GM12878 (cell line): Measurements from ENCODE around the gene DIP2C.

Source experiments
- BACH1 ChIP-seq: fragments of 450-650 bp; IDR thresholded peaks from 2 replicates; pipeline ENCODE4 v1.6.1; 2017; ENCODE audit warnings: mild to moderate bottlenecking, borderline replicate concordance
- CEBPB ChIP-seq, 2 experiments: fragments of 150-350 bp in 1 of 2; IDR thresholded peaks; 2 replicates each; pipeline ENCODE4 v1.6.1; 2012 to 2014; ENCODE audit warnings: low read depth in 2 of 2, low read length in 2 of 2, borderline replicate concordance in 1 of 2, inconsistent platforms in 1 of 2
- ESRRA ChIP-seq: IDR thresholded peaks from 2 replicates; pipeline ENCODE4 v1.6.1; 2012; ENCODE audit warnings: mild to moderate bottlenecking, low read length, improper control_type of control experiment
- EZH2 ChIP-seq: IDR thresholded peaks from 2 replicates; pipeline ENCODE4 v1.6.1; 2012; ENCODE audit warnings: low read depth, mild to moderate bottlenecking, control low read depth, inconsistent platforms, low read length, borderline replicate concordance; ENCODE audit not compliant: control insufficient read depth
- IKZF1 ChIP-seq: fragments of 450-650 bp; conservative IDR thresholded peaks from 2 replicates; pipeline ENCODE4 v1.6.1; 2017; ENCODE audit warnings: antibody characterized with exemption, mild to moderate bottlenecking
- POLR2A ChIP-seq: IDR thresholded peaks from 2 replicates; pipeline ENCODE4 v1.6.1; 2011; ENCODE audit warnings: low read depth, mild to moderate bottlenecking, low read length
- POLR2AphosphoS5 ChIP-seq: IDR thresholded peaks from 2 replicates; pipeline ENCODE4 v1.6.1; 2011; ENCODE audit warnings: mild to moderate bottlenecking, low read length, inconsistent platforms
- RB1 ChIP-seq: fragments of 450-650 bp; formaldehyde crosslinking; IDR thresholded peaks from 2 replicates; pipeline ENCODE4 v1.6.1; 2017; ENCODE audit warnings: mild to moderate bottlenecking, borderline replicate concordance
- RCOR1 ChIP-seq: conservative IDR thresholded peaks from 2 replicates; pipeline ENCODE4 v1.6.1; 2012; ENCODE audit warnings: low read depth, low read length, improper control_type of control experiment
- TCF12 ChIP-seq: IDR thresholded peaks from 2 replicates; pipeline ENCODE4 v1.6.1; 2011; ENCODE audit warnings: low read depth, mild to moderate bottlenecking, low read length
- TF ChIP-seq, protein P1 (sequence below), 3 experiments: IDR thresholded peaks in 2 of 3; conservative IDR thresholded peaks in 1 of 3; 2 replicates each; pipeline ENCODE4 v1.5.1; 2011; ENCODE audit warnings: low read depth in 3 of 3, low read length in 3 of 3, mild to moderate bottlenecking in 3 of 3, control low read depth in 2 of 3, moderate library complexity in 2 of 3, inconsistent platforms in 1 of 3, mixed read lengths in 1 of 3; ENCODE audit not compliant: control insufficient read depth in 2 of 3, insufficient read depth in 1 of 3; ENCODE audit errors: extremely low read depth in 1 of 3
- TF ChIP-seq, protein P2 (sequence below): fragments of 450-650 bp; conservative IDR thresholded peaks from 2 replicates; pipeline ENCODE4 v1.6.1; 2017; ENCODE audit warnings: mild to moderate bottlenecking, moderate library complexity
- TF ChIP-seq, protein P3 (sequence below): fragments of 450-650 bp; IDR thresholded peaks from 2 replicates; pipeline ENCODE4 v1.6.1; 2018; ENCODE audit warnings: mild to moderate bottlenecking, low read depth, moderate library complexity; ENCODE audit not compliant: partially characterized antibody
- TF ChIP-seq, protein P4 (sequence below): IDR thresholded peaks from 2 replicates; pipeline ENCODE4 v1.6.1; 2011; ENCODE audit warnings: borderline replicate concordance, low read depth, mild to moderate bottlenecking, moderate library complexity, low read length; ENCODE audit not compliant: insufficient read depth, poor library complexity, severe bottlenecking

- no peak for TF ChIP-seq RB1
- TF ChIP-seq, protein P1, sequence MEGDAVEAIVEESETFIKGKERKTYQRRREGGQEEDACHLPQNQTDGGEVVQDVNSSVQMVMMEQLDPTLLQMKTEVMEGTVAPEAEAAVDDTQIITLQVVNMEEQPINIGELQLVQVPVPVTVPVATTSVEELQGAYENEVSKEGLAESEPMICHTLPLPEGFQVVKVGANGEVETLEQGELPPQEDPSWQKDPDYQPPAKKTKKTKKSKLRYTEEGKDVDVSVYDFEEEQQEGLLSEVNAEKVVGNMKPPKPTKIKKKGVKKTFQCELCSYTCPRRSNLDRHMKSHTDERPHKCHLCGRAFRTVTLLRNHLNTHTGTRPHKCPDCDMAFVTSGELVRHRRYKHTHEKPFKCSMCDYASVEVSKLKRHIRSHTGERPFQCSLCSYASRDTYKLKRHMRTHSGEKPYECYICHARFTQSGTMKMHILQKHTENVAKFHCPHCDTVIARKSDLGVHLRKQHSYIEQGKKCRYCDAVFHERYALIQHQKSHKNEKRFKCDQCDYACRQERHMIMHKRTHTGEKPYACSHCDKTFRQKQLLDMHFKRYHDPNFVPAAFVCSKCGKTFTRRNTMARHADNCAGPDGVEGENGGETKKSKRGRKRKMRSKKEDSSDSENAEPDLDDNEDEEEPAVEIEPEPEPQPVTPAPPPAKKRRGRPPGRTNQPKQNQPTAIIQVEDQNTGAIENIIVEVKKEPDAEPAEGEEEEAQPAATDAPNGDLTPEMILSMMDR (IDR thresholded peaks at IDR 0.05 in 2 of 3, conservative IDR thresholded peaks at IDR 0.05 in 1 of 3; ENCODE audit: control insufficient read depth in 2 of 3, extremely low read depth in 1 of 3, insufficient read depth in 1 of 3, low read depth in 3 of 3, low read length in 3 of 3) = no peak
- TF ChIP-seq, protein P2, sequence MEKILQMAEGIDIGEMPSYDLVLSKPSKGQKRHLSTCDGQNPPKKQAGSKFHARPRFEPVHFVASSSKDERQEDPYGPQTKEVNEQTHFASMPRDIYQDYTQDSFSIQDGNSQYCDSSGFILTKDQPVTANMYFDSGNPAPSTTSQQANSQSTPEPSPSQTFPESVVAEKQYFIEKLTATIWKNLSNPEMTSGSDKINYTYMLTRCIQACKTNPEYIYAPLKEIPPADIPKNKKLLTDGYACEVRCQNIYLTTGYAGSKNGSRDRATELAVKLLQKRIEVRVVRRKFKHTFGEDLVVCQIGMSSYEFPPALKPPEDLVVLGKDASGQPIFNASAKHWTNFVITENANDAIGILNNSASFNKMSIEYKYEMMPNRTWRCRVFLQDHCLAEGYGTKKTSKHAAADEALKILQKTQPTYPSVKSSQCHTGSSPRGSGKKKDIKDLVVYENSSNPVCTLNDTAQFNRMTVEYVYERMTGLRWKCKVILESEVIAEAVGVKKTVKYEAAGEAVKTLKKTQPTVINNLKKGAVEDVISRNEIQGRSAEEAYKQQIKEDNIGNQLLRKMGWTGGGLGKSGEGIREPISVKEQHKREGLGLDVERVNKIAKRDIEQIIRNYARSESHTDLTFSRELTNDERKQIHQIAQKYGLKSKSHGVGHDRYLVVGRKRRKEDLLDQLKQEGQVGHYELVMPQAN = no peak
- TF ChIP-seq IKZF1 = no peak
- TF ChIP-seq TCF12 = no peak
- no peak for TF ChIP-seq POLR2AphosphoS5
- no peak for TF ChIP-seq POLR2A
- no peak for TF ChIP-seq BACH1
- TF ChIP-seq, protein P3, sequence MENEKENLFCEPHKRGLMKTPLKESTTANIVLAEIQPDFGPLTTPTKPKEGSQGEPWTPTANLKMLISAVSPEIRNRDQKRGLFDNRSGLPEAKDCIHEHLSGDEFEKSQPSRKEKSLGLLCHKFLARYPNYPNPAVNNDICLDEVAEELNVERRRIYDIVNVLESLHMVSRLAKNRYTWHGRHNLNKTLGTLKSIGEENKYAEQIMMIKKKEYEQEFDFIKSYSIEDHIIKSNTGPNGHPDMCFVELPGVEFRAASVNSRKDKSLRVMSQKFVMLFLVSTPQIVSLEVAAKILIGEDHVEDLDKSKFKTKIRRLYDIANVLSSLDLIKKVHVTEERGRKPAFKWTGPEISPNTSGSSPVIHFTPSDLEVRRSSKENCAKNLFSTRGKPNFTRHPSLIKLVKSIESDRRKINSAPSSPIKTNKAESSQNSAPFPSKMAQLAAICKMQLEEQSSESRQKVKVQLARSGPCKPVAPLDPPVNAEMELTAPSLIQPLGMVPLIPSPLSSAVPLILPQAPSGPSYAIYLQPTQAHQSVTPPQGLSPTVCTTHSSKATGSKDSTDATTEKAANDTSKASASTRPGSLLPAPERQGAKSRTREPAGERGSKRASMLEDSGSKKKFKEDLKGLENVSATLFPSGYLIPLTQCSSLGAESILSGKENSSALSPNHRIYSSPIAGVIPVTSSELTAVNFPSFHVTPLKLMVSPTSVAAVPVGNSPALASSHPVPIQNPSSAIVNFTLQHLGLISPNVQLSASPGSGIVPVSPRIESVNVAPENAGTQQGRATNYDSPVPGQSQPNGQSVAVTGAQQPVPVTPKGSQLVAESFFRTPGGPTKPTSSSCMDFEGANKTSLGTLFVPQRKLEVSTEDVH = no peak
- TF ChIP-seq, protein P4, sequence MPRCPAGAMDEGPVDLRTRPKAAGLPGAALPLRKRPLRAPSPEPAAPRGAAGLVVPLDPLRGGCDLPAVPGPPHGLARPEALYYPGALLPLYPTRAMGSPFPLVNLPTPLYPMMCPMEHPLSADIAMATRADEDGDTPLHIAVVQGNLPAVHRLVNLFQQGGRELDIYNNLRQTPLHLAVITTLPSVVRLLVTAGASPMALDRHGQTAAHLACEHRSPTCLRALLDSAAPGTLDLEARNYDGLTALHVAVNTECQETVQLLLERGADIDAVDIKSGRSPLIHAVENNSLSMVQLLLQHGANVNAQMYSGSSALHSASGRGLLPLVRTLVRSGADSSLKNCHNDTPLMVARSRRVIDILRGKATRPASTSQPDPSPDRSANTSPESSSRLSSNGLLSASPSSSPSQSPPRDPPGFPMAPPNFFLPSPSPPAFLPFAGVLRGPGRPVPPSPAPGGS = no peak
- no peak for TF ChIP-seq EZH2
- TF ChIP-seq RCOR1 = no peak
- TF ChIP-seq CEBPB (IDR thresholded peaks at IDR 0.05; ENCODE audit: borderline replicate concordance in 1 of 2, low read depth in 2 of 2, low read length in 2 of 2) = no peak
- no peak for TF ChIP-seq ESRRA
These were observed 419.9 kb downstream of the DIP2C start for GRCh38 chr10:269440-270074.
